Retinal pigment epithelial cell (primary cell): ENCODE results near the gene SFT2D3.

Experiments used
- DNase-seq: peaks from one replicate; pipeline ENCODE4 v3.0.0-alpha.2; 2010; ENCODE audit warnings: low read depth
- H3K4me3 ChIP-seq: 2 replicates; pipeline ENCODE4 v1.5.1; 2011; ENCODE audit warnings: mild to moderate bottlenecking, low read length, control low read depth, moderate library complexity
- CTCF ChIP-seq: conservative IDR thresholded peaks from 2 replicates; pipeline ENCODE4 v1.5.1; 2011; ENCODE audit warnings: low read depth, low read length, control low read depth, inconsistent platforms

SFT2D3 gene

GRCh38 chr2:127754186-127754585 is 52.9 kb downstream of the SFT2D3 start:
- no peak for TF ChIP-seq CTCF
- no peak overlapping the region for H3K4me3 ChIP-seq
- DNase-seq = no peak
